ENCODE measurements around the gene ASCL3.
A peak's percentile ranks its signal among the peaks of the same experiment; 100 is the strongest.
"Not testable (repeated sequence)": the region's sequence is repeated elsewhere in the genome, so short reads cannot be mapped to it uniquely, and the experiment has no call there.

ASCL3 gene, protein sequence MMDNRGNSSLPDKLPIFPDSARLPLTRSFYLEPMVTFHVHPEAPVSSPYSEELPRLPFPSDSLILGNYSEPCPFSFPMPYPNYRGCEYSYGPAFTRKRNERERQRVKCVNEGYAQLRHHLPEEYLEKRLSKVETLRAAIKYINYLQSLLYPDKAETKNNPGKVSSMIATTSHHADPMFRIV

DNA sequence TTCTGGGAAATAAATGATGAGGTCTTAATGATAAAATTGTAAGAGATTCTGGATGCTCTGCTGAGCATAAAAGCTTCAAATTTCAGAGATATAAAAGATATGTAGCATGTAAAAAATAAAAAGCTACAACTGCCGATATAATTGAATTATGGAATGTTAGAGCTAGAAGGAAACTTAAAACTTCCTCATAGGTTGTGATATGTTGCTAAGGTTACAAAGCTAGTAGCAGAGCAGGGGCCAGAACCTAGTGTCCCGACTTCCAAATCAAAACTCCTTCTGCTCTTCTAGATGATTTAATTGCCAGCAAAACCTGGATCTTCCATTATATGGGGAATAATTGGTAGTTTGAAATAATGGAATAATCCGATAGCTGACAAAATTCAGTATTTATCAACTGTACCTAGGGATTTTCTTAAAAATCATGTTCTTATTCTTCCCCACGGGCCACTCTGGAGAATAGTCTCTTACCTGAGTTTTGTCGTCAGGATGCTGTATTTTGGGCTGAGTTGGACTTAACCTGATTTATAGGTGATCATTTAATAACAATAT is at the start of gene ASCL3:
ASCL3 (minus strand) TSS at position 499 of the 549 bp plus-strand sequence. CDS start 4,855 bp downstream, outside the sequence.
- no peak for DNase-seq (ENCODE audit: low read depth in 1 of 2, low spot score in 1 of 2)

DNA sequence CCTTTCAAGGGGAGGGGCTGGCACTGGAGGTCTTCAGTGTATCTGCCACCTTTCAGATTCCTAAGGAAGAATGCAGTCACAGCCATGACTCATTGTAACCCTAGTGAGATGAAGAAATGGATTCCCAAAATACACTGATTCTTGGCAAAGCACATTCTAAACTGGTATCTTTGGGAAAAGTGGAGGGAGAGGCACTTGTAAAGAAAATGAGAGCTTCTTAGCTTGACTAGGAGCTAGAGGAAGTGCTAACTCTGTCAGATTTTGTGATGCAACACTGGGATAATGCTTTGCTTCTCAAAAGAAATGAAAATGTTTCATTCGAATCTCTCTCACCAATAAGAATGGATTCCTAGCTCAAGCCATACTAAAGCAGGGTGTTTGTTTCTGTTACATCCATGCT is 46.6 kb upstream of the ASCL3 start:
- DNase-seq (ENCODE audit: low read depth in 1 of 2, low spot score in 1 of 2), result no peak

DNA sequence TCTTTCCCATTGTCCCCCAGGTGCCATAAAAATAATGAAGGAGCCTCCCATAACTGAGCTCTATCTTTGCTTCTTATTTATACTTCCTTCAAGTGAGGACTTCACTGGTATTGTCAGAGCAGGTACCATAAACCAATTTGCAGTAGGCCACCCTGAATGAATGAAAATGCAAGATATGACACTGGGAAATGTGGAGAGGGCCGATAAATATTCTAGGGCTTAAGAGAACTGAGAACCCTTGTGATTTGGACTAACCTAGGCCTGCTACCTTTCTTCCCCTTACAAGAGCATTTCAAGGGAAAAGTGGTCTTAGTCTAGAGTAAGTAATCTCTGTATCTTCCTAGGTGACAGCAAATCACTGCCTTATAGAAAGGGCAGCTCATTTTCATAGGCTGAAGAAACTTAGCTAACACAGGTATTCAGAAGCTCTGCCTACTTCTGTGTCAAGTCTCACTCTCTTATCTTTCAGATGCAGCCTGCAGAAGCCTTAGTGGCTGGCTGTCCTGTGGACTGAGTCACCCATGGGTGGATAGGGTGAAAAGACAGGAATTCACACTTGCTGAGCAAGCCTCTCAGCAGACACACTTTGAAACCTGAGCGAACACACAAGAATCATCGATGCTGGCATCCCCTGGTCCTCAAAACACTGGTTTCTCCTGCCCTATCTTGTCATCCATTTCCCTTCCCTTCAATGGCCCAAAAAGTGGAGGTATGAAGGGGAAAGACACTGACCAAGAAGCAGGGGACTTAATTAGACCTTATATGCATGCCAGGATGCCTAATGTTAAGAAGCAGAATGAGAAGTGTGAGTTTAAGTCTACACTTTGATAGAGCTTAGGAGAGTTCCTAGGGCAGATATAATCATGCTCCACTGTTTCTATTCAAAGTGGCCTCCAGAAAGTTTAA is 45.8 kb upstream of the ASCL3 start:
- no peak for DNase-seq (ENCODE audit: low read depth in 1 of 2, low spot score in 1 of 2)

DNA sequence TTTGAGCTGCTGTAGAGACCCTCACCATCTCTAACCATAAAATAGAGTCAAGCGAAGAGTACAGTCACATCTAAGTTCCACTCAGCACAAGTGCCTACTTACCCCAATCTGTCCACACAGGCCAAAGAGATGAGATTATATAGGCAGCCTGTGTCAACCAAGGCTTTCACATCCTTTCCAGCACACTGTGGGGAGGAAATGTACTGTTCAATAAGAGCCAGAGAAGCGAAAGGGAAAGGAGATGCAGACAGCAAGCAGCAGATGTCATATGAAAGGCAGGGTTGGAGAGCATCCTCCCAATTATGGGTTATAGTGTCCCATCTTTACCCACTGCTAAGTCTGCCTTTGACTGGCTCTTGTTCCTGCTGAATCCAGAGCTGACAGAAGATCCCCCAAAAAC is 44.6 kb upstream of the ASCL3 start:
- DNase-seq (ENCODE audit: low read depth in 1 of 2, low spot score in 1 of 2), result no peak

DNA sequence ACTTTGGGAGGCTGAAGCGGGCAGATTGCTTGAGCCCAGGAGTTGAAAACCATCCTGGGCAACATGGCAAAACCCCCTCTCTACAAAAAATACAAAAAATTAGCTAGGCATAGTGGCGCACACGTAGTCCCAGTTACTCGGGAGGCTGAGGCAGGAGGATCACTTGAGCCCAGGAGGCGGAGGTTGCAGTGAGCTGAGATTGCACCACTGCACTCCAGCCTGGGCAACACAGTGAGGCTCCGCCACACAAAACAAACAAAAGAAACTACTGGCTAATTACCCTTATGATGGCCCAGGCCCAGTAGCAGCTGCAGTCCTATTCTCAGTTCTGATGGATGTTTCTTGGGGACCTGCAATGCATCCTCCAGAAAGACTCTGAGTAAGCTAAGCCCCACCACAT is 44.0 kb upstream of the ASCL3 start:
- not testable (repeated sequence) for DNase-seq (ENCODE audit: low read depth in 1 of 2, low spot score in 1 of 2)

DNA sequence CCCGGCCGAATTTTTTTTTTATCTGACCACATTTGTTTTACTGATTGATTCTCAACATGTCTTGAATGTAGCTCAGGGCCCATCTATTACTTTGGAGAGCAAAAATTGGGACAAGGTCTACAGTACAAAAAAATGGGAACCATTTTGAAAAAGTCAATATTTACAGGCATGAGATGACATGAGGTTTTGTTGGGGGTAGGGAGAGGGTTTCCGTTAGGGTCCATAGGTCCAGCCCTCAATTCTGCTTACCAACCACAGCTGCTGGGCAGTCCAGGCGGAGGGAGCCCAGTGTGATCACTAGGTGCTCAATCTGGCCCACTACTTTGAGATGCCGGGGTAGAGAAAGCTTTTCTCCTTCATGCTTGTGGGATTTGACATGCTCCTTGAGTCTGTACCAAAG is 42.6 kb upstream of the ASCL3 start:
- no peak for DNase-seq (ENCODE audit: low read depth in 1 of 2, low spot score in 1 of 2)

DNA sequence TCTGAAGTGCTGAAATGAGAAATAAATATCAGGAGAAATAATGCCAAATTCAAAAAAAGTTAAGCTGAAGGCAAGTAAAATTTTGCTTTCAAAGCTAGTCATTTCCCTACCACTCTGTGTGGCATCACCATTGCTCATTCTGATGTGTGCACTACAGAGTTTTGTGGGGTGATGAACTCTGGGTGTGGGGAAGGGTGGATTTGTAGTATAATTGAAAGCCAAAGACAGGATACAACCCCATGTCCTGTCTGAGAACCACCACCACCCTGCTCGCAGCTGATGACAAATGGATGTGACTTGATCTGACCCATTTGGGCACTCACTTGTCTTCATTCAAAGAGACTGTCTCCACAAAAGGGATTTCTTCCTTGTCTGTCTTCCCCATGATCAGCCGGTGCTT is 40.7 kb upstream of the ASCL3 start:
- DNase-seq (ENCODE audit: low read depth in 1 of 2, low spot score in 1 of 2), result no peak

DNA sequence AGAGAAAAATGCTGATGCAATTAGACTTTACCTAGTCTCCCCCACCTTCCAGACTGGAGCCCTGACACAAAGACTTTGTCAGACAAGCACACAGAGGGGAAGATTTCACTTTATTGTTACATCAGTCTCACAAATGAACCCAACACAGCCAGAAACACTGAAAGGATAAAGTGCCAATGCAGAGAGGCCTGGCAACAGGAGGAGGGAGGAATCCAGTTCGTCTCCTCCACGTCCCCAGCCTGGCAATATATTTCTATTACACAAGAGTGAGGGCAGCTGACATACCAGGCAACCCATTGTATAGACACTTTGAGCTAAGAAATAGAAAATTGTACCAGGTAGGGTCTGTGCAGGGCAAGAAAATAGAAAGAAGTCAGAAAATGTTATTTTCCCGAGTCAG is 37.7 kb upstream of the ASCL3 start:
- DNase-seq (ENCODE audit: low read depth in 1 of 2, low spot score in 1 of 2), result no peak

DNA sequence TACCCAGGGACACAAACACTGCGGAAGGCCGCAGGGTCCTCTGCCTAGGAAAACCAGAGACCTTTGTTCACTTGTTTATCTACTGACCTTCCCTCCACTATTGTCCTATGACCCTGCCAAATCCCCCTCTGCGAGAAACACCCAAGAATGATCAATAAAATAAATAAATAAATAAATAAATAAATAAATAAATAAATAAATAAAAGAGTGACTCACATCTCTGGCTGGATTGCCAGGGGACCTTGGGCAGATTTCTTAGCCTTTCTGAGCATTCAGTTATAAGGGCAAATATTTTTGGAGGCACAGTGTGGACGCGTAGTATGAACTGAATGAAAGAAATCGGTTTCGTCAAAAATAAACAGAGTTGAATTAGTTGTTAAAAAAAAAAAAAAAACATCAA is 36.5 kb upstream of the ASCL3 start:
- DNase-seq (ENCODE audit: low read depth in 1 of 2, low spot score in 1 of 2), result not testable (repeated sequence)

DNA sequence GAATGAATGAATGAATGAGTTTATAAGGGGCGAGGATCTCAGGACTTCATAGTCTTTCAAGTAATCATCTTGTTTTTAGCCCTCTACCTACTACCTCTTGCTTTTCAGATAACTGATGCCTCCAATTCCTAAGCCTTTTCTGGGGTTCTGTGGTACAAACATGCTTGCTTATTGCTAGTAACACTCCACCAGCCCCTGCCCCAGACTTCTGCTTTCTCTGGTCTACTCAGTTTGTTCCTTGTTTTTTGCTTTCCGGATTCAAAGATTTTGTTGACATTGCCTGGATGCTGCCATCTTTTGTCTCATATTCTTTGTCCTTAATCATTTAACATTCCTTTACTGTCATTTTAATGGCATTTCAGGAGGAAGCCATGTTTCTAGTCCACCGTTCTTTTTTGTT is 30.3 kb upstream of the ASCL3 start:
- DNase-seq (ENCODE audit: low read depth in 1 of 2, low spot score in 1 of 2), result no peak

DNA sequence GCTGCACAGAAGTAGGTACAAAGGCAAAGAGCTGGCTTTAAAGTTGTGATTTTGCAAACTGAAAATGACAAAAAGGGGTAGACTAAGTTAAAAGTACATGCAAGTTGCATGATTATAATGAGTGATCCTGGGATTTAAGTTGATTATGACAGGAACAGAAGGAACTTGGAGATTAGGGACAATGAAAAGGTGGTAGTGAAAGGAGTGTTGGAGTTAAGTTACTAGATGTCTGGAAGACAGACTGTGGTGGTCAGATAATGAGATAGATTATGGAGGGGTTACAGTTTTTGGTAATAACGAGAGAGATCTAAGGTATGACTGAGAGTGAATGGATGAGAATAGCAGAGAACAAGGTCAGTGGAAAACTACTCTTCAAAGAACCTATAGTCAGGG is 29.1 kb upstream of the ASCL3 start:
- no peak for DNase-seq (ENCODE audit: low read depth in 1 of 2, low spot score in 1 of 2)

DNA sequence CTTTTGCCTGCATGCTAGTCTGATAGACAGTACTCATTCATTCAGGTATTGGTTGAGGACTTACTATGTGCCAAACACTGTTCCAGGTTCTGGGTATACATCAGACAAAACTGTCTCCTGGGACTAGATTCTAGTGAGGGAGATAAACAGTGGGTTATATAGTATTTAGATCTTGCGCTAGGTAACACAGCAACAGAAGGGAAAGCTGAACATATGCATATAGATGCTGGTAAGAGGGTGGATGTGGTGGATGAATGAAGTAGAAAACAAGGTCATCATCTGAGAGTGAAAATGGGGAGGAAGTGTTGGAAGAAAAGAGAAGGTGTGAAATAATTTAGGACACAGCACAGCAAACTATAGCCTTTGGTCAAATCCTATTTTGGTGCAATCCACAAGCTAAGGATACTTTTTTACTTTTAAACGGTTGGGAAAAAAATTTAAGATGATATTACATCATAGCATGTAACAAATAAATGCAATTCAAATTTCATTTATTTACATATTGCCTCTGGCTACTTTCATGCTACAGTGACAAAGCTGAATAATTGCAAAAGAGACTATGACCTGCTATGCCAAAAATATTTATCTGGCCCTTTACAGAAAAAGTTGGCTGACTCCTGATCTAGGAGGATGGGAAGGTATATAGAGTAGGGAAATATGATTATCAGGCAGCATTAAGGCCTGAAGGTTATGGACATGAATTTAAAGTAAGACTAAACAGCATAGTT is 28.5 kb upstream of the ASCL3 start:
- no peak for DNase-seq (ENCODE audit: low read depth in 1 of 2, low spot score in 1 of 2)

DNA sequence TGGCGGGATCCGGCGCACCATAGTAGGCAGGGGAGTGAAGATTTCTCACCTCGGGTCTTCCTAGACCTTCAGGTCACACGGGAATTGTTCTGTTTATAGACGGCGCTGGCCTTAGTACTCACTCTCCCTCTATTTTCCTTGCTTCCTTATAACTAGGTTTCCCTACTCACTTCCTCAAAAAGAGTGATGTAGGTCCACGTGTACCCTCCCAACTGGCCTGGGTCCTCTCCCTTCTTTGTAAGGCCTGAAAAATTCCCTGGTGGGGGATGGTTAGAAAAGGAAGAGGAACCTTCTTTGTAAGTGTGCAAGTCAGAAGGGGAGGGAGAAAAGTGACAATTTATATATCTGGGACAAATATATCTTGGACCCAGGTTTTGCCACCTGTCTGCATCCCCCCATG is 24.4 kb upstream of the ASCL3 start:
- no peak for DNase-seq (ENCODE audit: low read depth in 1 of 2, low spot score in 1 of 2)

DNA sequence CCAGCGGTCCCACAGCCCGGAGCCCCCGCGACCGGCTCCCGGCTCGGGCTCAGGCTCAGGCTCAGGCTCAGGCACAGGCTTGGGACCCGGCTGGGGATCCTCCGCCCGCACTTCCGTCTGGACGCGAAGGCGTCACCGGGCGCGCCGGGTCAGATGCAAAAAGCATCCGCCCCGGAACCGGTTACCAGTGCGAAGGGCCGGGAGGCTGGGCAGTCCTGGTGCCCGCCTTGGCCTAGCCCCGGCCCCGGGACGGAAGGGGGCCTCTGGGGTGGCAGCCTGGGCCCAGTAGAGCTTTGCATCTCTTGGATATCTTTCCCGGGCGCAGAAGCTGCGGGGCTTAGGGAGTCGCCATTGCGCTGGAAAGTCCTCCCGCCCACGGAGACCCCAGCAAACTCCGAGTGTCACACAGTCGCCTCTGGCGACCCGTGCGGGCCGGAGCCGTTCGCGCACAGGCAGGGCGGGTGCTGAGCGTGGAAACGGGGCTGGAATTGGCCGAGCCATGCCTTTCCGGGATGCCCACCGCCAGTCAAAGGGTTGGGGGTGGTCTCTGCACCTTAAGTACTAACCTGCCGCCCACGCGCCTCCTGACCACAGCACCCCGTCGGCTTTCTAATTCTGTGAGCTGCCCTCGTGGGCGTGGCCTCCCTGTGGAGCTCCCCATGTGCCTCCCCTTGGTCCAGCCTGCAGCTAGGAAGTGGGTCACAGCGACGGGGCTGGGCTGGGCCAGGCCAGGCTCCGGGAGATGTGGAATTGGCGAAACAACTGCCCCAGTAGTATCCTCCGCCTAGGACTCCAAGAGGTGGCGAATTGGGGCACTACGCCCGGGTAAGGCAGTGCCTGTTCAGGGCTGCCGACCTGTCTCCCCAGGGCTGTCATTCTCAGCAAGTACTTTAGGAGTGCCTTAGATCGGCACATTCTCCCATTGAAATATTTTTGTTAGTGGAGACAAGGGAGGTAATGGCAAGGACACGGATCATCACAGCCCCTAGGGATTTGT is 21.8 kb upstream of the ASCL3 start, which contains the start of gene TMEM9B:
TMEM9B (minus strand) TSS at position 119 of the 997 bp plus-strand sequence. CDS start 129 bp downstream, outside the sequence.
- peak; percentile 62 to 80 for DNase-seq (ENCODE audit: low read depth in 1 of 2, low spot score in 1 of 2)

DNA sequence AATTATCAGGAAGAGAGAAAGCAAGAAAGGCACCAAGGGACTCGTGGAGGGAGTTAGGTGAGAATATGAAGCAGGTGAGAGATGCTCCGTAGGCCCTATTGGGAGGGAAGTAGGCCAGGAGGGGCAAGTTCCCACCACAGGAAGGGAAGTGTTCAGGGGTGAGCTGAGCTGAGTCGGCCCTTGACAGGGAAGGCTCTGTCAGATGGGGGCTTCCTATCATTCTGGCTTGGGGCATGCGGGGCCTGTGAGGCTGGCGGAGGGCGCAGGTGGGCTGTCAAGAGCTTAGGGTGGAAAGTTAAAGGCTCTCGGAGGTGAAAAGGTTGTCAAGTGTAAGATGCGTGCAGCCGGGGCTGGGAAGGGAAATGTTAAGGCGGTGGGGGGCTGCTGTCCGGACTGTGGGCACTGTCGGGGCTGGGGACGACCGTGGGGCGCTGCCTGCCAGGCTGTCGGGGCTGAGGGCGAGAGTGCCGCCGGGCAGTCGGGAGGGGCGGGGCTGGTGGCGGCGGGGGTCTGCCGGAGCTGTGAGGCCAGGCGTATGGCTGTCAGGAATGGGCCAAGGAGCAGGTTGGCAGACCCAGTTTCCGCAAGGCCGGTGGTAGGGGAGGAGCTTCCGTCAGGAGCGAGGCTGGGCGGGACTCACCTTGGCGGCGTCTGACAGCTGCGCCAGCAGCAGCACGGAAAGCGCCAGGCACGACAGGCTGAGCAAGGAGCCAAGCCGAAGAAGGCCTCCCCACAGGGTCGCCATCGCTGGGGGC is 20.9 kb upstream of the ASCL3 start:
- peak; percentile 62 to 71 for DNase-seq (ENCODE audit: low read depth in 1 of 2, low spot score in 1 of 2)

DNA sequence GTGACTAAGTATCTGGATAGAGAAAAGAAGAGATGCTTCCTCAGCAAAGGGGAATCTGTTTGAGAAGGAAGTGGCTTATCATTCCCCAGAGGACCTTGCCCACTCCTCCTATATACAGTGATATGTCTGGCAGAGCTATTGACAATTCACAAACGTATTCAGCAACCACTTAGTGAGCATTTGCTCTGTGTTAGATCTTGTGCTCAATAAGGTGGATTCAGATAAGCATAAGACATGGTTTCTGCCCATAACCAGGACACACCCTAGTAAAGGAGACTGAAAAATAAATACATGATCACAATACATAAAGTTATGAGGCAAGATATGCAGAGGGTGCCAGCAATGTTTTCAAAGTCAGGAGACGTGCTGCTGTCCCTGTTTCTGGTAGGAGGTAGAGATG is 20.0 kb upstream of the ASCL3 start:
- DNase-seq (ENCODE audit: low read depth in 1 of 2, low spot score in 1 of 2), result no peak

DNA sequence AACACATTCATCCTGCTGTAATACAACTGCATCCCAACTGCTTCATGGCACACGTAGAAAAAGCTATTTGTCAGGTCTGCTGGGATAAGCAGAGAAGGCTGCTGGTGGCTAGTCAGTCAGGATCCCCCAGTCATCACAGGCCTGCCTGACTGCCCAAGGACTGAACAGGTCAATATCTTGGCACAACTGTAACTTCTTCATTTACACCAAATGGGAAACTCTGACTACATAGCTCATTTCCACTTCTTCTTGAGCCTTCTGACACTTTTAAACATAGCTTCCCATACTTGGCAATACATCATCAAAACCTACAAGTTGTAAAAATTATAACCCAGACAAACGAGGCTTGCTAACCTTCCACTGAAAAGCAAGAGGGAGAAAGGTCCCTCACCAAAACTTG is 18.6 kb upstream of the ASCL3 start:
- no peak for DNase-seq (ENCODE audit: low read depth in 1 of 2, low spot score in 1 of 2)

DNA sequence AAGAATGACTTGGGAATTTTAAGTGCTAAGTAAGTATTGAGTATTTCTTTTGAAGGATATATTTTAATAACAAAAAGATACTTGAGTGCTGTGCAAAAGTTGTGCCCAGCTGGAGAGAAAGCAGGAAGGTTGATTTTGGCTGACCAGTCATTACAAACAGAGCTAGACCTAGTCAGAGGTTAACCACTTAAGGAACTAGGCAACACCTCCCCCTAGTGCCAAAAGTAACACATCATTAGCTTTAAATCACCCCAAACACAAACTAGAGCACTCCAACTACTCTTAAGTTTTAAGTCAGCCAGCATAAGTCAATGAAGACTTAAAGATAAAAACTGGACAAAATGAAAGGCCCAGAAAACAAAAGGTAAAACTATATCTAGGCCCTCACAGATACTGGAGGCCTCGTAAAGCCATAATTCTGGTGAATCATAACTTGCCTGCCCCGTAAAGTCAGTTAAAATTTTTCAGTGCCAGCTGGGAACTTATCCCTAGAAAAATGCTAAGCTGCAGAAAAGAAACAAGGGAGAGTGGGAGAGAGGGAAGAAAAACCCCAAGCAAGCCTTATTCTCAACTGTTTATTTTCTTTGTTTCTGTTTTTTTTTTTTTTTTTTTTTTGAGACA is 16.8 kb upstream of the ASCL3 start:
- no peak for DNase-seq (ENCODE audit: low read depth in 1 of 2, low spot score in 1 of 2)

DNA sequence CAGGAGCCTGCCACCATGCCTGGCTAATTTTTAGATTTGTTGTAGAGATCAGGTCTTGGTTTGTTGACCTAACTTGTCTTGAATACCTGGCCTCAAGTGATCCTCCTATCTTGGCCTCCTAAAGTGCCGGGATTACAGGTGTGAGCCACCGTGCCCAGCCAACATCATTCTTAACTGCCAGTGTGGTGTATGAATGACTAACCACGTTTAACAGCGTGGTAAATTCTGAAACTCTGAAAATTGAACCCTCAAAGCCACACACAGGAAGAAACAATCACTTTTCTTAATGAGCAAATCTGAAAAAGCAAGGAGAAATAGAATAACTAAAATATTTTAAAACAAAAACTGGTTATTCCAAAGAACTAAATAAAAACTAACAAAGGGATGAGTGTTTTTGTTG is 14.0 kb upstream of the ASCL3 start:
- no peak for DNase-seq (ENCODE audit: low read depth in 1 of 2, low spot score in 1 of 2)
